Measurements from ENCODE around the gene CCHCR1.

DNA sequence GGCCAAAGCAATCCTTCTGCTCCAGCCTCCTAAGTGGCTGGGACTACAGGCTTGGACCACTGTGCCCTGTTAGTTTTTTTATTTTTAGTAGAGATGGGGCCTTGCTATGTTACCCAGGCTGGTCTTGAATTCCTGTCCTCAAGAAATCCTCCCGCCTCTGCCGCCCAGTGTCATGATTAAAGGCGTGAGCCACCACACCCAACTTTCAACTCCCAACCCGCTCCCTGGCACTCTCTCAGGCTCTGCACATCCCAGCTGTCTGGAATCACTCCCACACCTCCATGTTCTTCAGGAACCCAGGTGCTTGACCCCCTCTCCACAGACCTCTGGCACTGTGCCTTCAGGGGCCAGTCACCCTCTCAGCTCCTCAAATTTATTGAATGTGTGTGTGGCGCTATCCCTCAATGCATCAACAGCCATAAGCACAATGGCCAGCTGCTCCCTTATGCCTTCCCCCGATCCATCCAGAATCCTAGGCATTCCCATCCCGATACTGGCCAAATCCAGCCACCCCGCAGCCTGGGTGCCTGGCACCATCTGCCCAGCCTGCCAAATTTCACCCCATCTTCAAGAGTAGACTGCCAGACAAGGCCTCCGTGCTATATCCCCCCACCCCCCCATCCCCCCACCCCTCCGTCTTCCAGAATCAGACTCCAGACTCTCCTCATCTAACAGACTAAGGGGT, 13.5 kb upstream of the CCHCR1 start:
- TF ChIP-seq CTCF (IDR thresholded peaks at IDR 0.05) (no peak), POLR2A (IDR thresholded peaks at IDR 0.05) (no peak), POLR2AphosphoS5 (IDR thresholded peaks at IDR 0.05) (no peak)
